MCF 10A (cell line): ENCODE results near the gene DDO. TPM values are rescaled to one million over a fixed set of nuclear protein-coding genes. Genes with fewer than 3 reads are reported as not detected.

Experiments used
- BruUV-seq: library from RNA; stranded (reverse); fragments of 400-500 nt; replicated peaks from 2 replicates; lab custom pipeline; 2021; lab: Mats Ljungman, UMichigan
- CTCF ChIA-PET: fragments of 300-600 bp; sonication (Branson Sonifier 250); formaldehyde crosslinking; extraction: SDS; loops from one replicate; lab custom pipeline; 2021; ENCODE audit warnings: antibody characterized with exemption, inconsistent platforms; lab: Yijun Ruan, JAX
- POLR2A ChIA-PET: fragments of 300-600, 350-650 bp; sonication (Branson Sonifier 250); formaldehyde crosslinking; extraction: SDS; loops from one replicate; lab custom pipeline; 2020; ENCODE audit warnings: antibody characterized with exemption, inconsistent platforms; lab: Yijun Ruan, JAX
- DNase-seq: peaks from one replicate; pipeline ENCODE4 v3.0.0-alpha.2; 2018; ENCODE audit not compliant: unreplicated experiment
- H3K27ac Mint-ChIP-seq: one replicate; pipeline ENCODE4 v1.8.0; 2022; ENCODE audit warnings: mild to moderate bottlenecking, low read depth, mixed read lengths; ENCODE audit not compliant: unreplicated experiment
- H3K27me3 Mint-ChIP-seq: one replicate; pipeline ENCODE4 v1.8.0; 2022; ENCODE audit warnings: mixed read lengths; ENCODE audit not compliant: insufficient read depth, unreplicated experiment
- H3K36me3 Mint-ChIP-seq: one replicate; pipeline ENCODE4 v1.8.0; 2022; ENCODE audit warnings: mild to moderate bottlenecking, moderate library complexity, mixed read lengths; ENCODE audit not compliant: insufficient read depth, unreplicated experiment
- H3K4me1 Mint-ChIP-seq: one replicate; pipeline ENCODE4 v1.8.0; 2022; ENCODE audit warnings: mixed read lengths; ENCODE audit not compliant: insufficient read depth, unreplicated experiment
- H3K4me3 Mint-ChIP-seq: one replicate; pipeline ENCODE4 v1.8.0; 2022; ENCODE audit warnings: mild to moderate bottlenecking, moderate library complexity, mixed read lengths; ENCODE audit not compliant: unreplicated experiment
- H3K9me3 Mint-ChIP-seq: one replicate; pipeline ENCODE4 v1.8.0; 2022; ENCODE audit warnings: mixed read lengths; ENCODE audit not compliant: unreplicated experiment
- intact Hi-C: fragments of 100-400 bp; cut with micrococcal nuclease; formaldehyde crosslinking; loops from 2 replicates; pipeline ENCODE4 v1.14.1; 2022
- total RNA-seq: library from RNA; stranded (reverse); gene quantifications from 2 replicates; pipeline ENCODE4 v1.2.3, GENCODE V29; 2022
- TF ChIP-seq, protein P1 (sequence below): fragments of 200-600 bp; IDR thresholded peaks from one replicate; pipeline ENCODE4 v1.8.0; 2022; ENCODE audit warnings: antibody characterized with exemption, mild to moderate bottlenecking; ENCODE audit not compliant: unreplicated experiment

Gene DDO
- total RNA-seq, 1 experiment from 2014 or later = not detected

GRCh38 chr6:110421749-110422443 lies 6.5 kb upstream of the DDO start:
- no peaks in the 10 kb centered on the region for H3K4me1 Mint-ChIP-seq
- H3K36me3 Mint-ChIP-seq = peaks cover 5% of the 10 kb centered on the region
- ChIA-PET POLR2A (no interaction called here), CTCF (interaction anchor here (1.8 kb wide), 1 partner anchor 31 kb away, joined by 5 read pairs; no protein-coding TSS in a partner anchor)
- no peak for DNase-seq
- H3K9me3 Mint-ChIP-seq = no peaks in the 10 kb centered on the region
- no peak overlapping the region for H3K4me3 Mint-ChIP-seq
- H3K27me3 Mint-ChIP-seq = peaks cover 80% of the 10 kb centered on the region
- BruUV-seq = no TSS peak
- intact Hi-C loops = no loop called here
- H3K27ac Mint-ChIP-seq = no peak overlapping the region
- TF ChIP-seq, protein P1, sequence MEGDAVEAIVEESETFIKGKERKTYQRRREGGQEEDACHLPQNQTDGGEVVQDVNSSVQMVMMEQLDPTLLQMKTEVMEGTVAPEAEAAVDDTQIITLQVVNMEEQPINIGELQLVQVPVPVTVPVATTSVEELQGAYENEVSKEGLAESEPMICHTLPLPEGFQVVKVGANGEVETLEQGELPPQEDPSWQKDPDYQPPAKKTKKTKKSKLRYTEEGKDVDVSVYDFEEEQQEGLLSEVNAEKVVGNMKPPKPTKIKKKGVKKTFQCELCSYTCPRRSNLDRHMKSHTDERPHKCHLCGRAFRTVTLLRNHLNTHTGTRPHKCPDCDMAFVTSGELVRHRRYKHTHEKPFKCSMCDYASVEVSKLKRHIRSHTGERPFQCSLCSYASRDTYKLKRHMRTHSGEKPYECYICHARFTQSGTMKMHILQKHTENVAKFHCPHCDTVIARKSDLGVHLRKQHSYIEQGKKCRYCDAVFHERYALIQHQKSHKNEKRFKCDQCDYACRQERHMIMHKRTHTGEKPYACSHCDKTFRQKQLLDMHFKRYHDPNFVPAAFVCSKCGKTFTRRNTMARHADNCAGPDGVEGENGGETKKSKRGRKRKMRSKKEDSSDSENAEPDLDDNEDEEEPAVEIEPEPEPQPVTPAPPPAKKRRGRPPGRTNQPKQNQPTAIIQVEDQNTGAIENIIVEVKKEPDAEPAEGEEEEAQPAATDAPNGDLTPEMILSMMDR = no peak

DNA sequence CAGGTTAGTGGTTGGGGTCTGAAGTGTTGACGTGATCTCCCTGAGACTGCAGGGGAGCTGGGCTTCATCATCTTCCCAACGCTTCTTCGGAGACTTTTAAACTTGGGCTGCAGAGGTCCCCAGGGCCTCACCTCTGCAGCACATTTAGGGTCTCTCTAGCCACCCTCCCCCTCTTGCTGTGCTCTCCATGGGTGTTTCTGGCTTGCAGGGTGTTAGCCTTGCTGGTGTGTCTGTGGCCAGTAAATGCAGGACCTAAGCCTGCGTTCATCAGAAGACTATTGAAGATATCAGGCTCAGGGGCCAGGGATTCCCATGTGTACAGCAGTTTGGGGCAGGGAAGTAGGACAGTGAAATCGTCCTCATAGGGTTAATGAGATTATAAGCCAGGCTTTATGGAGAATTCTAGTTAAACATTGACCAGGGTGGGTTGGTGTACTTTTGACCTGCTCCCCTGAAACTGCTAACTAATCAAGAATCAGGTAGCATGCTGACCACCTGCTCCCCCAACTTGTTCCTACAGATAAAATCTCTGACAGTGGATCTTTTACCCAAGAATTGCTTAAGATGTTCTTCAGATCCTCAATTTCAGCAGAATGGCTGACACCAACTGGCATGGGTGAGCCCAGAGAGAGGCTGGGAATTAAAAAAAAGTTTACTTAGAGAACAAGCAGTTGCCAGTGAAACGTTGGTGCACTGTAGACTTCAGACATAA lies 3.8 kb upstream of the DDO start:
- H3K27me3 Mint-ChIP-seq = peaks cover 53% of the 10 kb centered on the region
- no peak overlapping the region for H3K27ac Mint-ChIP-seq
- DNase-seq = no peak
- TF ChIP-seq, protein P1 = no peak
- H3K9me3 Mint-ChIP-seq = no peaks in the 10 kb centered on the region
- POLR2A ChIA-PET = no interaction called here
- H3K36me3 Mint-ChIP-seq = peaks cover 4% of the 10 kb centered on the region
- peaks cover 7% of the 10 kb centered on the region for H3K4me1 Mint-ChIP-seq
- intact Hi-C loops = no loop called here
- H3K4me3 Mint-ChIP-seq = no peak overlapping the region
- BruUV-seq = no TSS peak
- CTCF ChIA-PET = interaction anchor here (0.6 to 1.6 kb wide), 3 partner anchors 11 to 29 kb away, joined by 3 to 4 read pairs (median 3); no protein-coding TSS in a partner anchor

- TF ChIP-seq, protein P1 = no peak
Measured at GRCh38 chr6:110418594-110418993, 3.2 kb upstream of the DDO start.

GRCh38 chr6:110414669-110415068 lies 706 bp downstream of the DDO start:
- H3K27me3 Mint-ChIP-seq = peaks cover 20% of the 10 kb centered on the region
- POLR2A ChIA-PET = no interaction called here
- H3K27ac Mint-ChIP-seq = no peak overlapping the region
- TF ChIP-seq, protein P1 = no peak
- no TSS peak for BruUV-seq
- peaks cover 7% of the 10 kb centered on the region for H3K4me1 Mint-ChIP-seq
- H3K9me3 Mint-ChIP-seq = no peaks in the 10 kb centered on the region
- DNase-seq = no peak
- H3K36me3 Mint-ChIP-seq = no peaks in the 10 kb centered on the region
- no peak overlapping the region for H3K4me3 Mint-ChIP-seq
- CTCF ChIA-PET = interaction anchor here (0.6 to 1.3 kb wide), 2 partner anchors 13 to 23 kb away, joined by 3 to 4 read pairs; no protein-coding TSS in a partner anchor
- intact Hi-C loops = no loop called here

More at GRCh38 chr6:110418594-110418993, 3.2 kb upstream of the DDO start:
- no peak overlapping the region for H3K4me3 Mint-ChIP-seq
- H3K36me3 Mint-ChIP-seq = no peaks in the 10 kb centered on the region
- no peaks in the 10 kb centered on the region for H3K9me3 Mint-ChIP-seq
- DNase-seq = no peak
- H3K27me3 Mint-ChIP-seq = peaks cover 47% of the 10 kb centered on the region
- H3K27ac Mint-ChIP-seq = no peak overlapping the region
- POLR2A ChIA-PET = no interaction called here
- no TSS peak for BruUV-seq
- CTCF ChIA-PET = interaction anchor here (0.6 to 1.6 kb wide), 4 partner anchors 11 to 856 kb away, joined by 3 to 4 read pairs (median 3); no protein-coding TSS in a partner anchor
- H3K4me1 Mint-ChIP-seq = peaks cover 7% of the 10 kb centered on the region
- intact Hi-C loops = no loop called here
